Testis (tissue), 2 donors: ENCODE measurements around the gene MTFMT.

Experiments used
- CTCF ChIP-seq, 3 experiments: fragments of 450-650 bp in 2 of 3; fragments of 200-600 bp in 1 of 3; sonication (generic) in 1 of 3; IDR thresholded peaks; one replicate each; pipeline ENCODE4 v1.5.1; 2016 to 2019; ENCODE audit warnings: antibody characterized with exemption in 3 of 3, mild to moderate bottlenecking in 2 of 3, moderate library complexity in 1 of 3
- POLR2A ChIP-seq: fragments of 450-650 bp; IDR thresholded peaks from one replicate; pipeline ENCODE4 v1.6.1; 2017; ENCODE audit warnings: antibody characterized with exemption, mild to moderate bottlenecking, moderate library complexity

GRCh38 chr15:64960153-64960552, 69.3 kb downstream of the MTFMT start:
- no peak for TF ChIP-seq POLR2A
- no peak for TF ChIP-seq CTCF (IDR thresholded peaks at IDR 0.05)
